Measurements from ENCODE around the gene P2RY13.

The P2RY13 gene

GRCh38 chr3:151297429-151297828 is 31.9 kb downstream of the P2RY13 start:
- DNase-seq (ENCODE audit: low read depth in 4 of 4, low spot score in 1 of 4) = no peak

- DNase-seq (ENCODE audit: low read depth in 4 of 4, low spot score in 1 of 4) = no peak
These were observed 33.1 kb downstream of the P2RY13 start for GRCh38 chr3:151296226-151296625.

- DNase-seq (ENCODE audit: low read depth in 4 of 4, low spot score in 1 of 4) = no peak
These were observed 36.2 kb downstream of the P2RY13 start for GRCh38 chr3:151293127-151293526.

- DNase-seq (ENCODE audit: low read depth in 4 of 4, low spot score in 1 of 4) = no peak
These were observed 38.7 kb downstream of the P2RY13 start for GRCh38 chr3:151290673-151291072.

- no peak for DNase-seq (ENCODE audit: low read depth in 4 of 4, low spot score in 1 of 4)
These were observed 39.9 kb downstream of the P2RY13 start for GRCh38 chr3:151289445-151289844.

GRCh38 chr3:151285940-151286339 is 43.4 kb downstream of the P2RY13 start:
- no peak for DNase-seq (ENCODE audit: low read depth in 4 of 4, low spot score in 1 of 4)

- DNase-seq (ENCODE audit: low read depth in 4 of 4, low spot score in 1 of 4) = no peak
These were observed 45.4 kb downstream of the P2RY13 start for GRCh38 chr3:151283907-151284461.

- no peak for DNase-seq (ENCODE audit: low read depth in 4 of 4, low spot score in 1 of 4)
These were observed 46.0 kb downstream of the P2RY13 start for GRCh38 chr3:151283387-151283786.

GRCh38 chr3:151282921-151283320 is 46.4 kb downstream of the P2RY13 start:
- DNase-seq (ENCODE audit: low read depth in 4 of 4, low spot score in 1 of 4) = no peak

- no peak for DNase-seq (ENCODE audit: low read depth in 4 of 4, low spot score in 1 of 4)
These were observed 47.6 kb downstream of the P2RY13 start for GRCh38 chr3:151281671-151282324.

GRCh38 chr3:151278230-151278629 is 51.1 kb downstream of the P2RY13 start, which contains the start of gene P2RY14:
P2RY14 (minus strand) TSS chr3:151278542; CDS start chr3:151214316, 64,226 bp downstream.
- no peak for DNase-seq (ENCODE audit: low read depth in 4 of 4, low spot score in 1 of 4)

GRCh38 chr3:151276687-151277042 is 52.7 kb downstream of the P2RY13 start:
- DNase-seq (ENCODE audit: low read depth in 4 of 4, low spot score in 1 of 4) = no peak
